Natural killer cell treated with Interleukin-12 subunit alpha and Interleukin-12 subunit beta and Interleukin-15 and Interleukin-18, amount 100 ng/mL, for 72 hours (primary cell): ENCODE results near the gene SCT. TPM values are rescaled to one million over a fixed set of nuclear protein-coding genes. Genes with fewer than 3 reads are reported as not detected.

ENCODE experiments used
- ATAC-seq, 2 donors: fragments of 150-1000 bp; cut with Tn5 transposase in 1 of 2; sonication (Bioruptor Pico), chemical (Tn5 transposase) in 1 of 2; 2 replicates each; pipeline ENCODE4 v1.10.0; 2021
- DNase-seq: peaks from one replicate; pipeline ENCODE4 v3.0.0; 2022; ENCODE audit warnings: low spot score
- H3K27ac Mint-ChIP-seq, 2 donors: 1 replicate in 1 of 2; 2 replicates in 1 of 2; pipeline ENCODE4 v1.8.0; 2022; ENCODE audit warnings: mixed read lengths in 2 of 2, mild to moderate bottlenecking in 1 of 2, moderate library complexity in 1 of 2
- H3K27me3 Mint-ChIP-seq, 2 donors: 1 replicate in 1 of 2; 2 replicates in 1 of 2; pipeline ENCODE4 v1.8.0; 2022; ENCODE audit warnings: mixed read lengths in 2 of 2
- H3K36me3 Mint-ChIP-seq: one replicate; pipeline ENCODE4 v1.8.0; 2022; ENCODE audit warnings: mixed read lengths
- H3K4me1 Mint-ChIP-seq, 2 donors: 1 replicate in 1 of 2; 2 replicates in 1 of 2; pipeline ENCODE4 v1.8.0; 2022; ENCODE audit warnings: low read depth in 2 of 2, mixed read lengths in 2 of 2, mild to moderate bottlenecking in 1 of 2
- H3K4me3 Mint-ChIP-seq: one replicate; pipeline ENCODE4 v1.8.0; 2022; ENCODE audit warnings: mixed read lengths
- H3K9me3 Mint-ChIP-seq: 2 replicates; pipeline ENCODE4 v1.8.0; 2022; ENCODE audit warnings: mixed read lengths
- total RNA-seq, 2 donors: library from RNA; stranded (reverse); gene quantifications; one replicate each; pipeline ENCODE4 v1.2.3, GENCODE V29; 2022

Gene SCT
- total RNA-seq, 2 donors from 2014 or later = not detected

DNA sequence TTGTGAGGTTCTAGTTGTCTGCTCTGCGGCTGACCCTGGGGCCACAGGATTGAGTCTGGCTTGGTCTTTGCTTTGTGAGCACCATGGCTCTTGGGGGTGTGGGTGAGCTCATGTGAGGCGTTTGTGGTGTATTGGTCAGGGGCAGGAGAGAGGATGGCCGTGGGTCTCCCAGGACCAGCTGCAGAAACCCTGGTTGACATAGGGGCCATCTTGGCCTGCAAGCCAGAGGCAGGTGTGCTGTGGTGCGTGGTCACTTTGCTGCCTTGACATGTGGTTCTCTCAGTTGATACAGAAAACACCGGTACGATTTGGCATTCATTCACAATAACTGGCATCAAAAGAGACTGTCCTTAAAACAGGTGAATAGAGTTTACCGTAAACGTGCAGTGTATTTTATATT, 39.4 kb downstream of the SCT start:
- no peak for DNase-seq
- Mint-ChIP-seq H3K4me1 (peaks cover 16 to 27% of the 10 kb centered on the region in 2 donors), H3K27me3 (no peaks in the 10 kb centered on the region), H3K4me3 (peak overlapping the region; percentile 55), H3K36me3 (peaks cover 10% of the 10 kb centered on the region), H3K27ac (peak overlapping the region; percentile 76 to 90), H3K9me3 (no peaks in the 10 kb centered on the region)
- peak in 1 of 2 donors; percentile 35 for ATAC-seq

DNA sequence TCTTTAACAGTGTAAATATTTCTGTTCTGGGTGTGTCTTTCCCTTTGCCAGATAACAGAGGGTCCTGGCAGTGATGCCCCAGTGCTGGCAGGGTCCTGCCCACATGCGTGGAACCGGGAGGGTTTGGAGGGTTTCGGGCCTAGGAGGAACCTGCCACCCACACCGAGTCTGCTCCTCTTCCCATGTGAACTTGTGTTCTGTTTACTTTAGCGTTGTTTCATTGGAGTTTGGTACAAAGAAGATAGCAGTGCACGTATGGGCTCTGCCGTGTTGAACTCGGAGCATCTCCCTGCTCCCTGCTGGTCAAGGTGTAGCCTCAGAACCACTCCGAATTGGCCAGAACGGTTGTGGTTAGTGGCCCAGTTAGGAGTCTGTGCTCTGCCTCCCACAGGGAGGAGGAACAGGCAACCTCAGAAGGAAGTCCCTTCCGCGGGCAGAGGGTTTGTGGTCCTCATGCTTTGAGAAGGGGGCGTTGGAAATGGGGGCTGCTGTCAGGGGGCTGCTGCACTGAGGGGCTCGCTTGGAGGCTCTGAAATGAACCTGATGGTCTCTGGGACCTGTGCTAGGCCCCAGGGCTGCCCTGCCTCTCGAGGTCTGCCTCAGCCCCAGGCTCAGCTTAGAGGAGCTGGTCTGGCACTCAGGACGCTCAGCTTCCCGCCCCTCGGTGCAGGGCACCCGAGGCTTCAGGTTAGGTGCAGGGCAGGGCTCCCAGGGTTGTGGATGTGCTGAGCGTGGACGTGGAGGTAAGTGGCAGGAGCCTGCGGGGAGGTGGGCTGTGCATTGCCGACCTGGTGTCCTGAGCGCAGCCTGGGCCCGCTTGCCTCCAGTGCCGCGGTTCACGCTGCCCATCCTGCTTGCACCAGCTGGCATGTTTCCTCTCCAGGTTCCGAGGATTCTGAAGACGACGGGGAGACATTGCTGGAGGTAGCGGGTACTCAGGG, 40.3 kb downstream of the SCT start:
- Mint-ChIP-seq H3K27ac (peak overlapping the region; percentile 76 to 90), H3K4me1 (peaks cover 19 to 30% of the 10 kb centered on the region in 2 donors), H3K36me3 (peaks cover 10% of the 10 kb centered on the region), H3K9me3 (no peaks in the 10 kb centered on the region), H3K27me3 (no peaks in the 10 kb centered on the region), H3K4me3 (no peak overlapping the region)
- ATAC-seq = no peak
- DNase-seq = no peak

DNA sequence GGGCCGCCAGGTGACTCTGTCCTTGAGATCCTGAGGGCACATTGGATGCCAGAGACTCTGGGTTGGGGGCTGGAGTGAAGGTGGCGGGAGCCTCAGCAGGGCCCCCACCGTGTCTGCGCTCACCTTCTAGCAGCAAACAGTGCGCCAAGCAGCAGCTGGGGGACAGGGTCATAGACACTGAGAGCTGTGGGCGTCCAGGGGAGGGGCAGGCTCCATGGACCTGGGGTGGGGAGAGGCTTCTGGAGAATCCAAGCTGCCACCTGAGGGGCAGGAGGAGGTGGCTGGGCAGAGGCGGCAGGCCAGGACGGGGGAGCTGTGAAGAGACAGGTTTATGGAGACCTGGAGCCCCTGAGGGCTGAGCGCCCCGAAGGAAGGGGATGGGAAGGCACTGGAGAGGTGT, 42.7 kb downstream of the SCT start:
- ATAC-seq (no peak), DNase-seq (no peak)
- peaks cover 5% of the 10 kb centered on the region for H3K36me3 Mint-ChIP-seq
- H3K9me3 Mint-ChIP-seq = no peaks in the 10 kb centered on the region
- H3K27ac Mint-ChIP-seq = no peak overlapping the region
- H3K4me3 Mint-ChIP-seq = no peak overlapping the region
- H3K27me3 Mint-ChIP-seq = no peaks in the 10 kb centered on the region
- peaks cover 36 to 42% of the 10 kb centered on the region in 2 donors for H3K4me1 Mint-ChIP-seq

DNA sequence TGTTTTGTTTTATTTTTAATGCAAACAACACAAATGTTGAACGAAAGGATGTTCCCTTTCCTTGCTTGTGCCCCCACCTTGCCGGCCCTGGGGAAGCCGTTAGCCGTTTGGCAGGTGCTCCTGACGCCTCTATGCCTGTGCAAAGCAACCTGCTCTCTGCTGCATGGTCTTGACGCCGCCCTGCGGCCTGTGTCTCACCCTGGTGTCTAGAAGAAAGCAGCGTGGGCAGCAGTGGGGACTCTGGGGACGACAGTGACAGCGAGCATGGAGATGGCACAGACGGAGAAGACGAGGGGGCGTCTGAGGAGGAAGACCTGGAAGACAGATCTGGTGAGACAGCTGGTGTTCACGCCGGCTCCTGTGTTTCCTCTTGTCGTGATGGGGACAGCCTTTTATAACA, 45.2 kb downstream of the SCT start:
- H3K4me1 Mint-ChIP-seq = peaks cover 38 to 43% of the 10 kb centered on the region in 2 donors
- no peaks in the 10 kb centered on the region for H3K9me3 Mint-ChIP-seq
- ATAC-seq (no peak), DNase-seq (no peak)
- no peaks in the 10 kb centered on the region for H3K27me3 Mint-ChIP-seq
- no peak overlapping the region for H3K4me3 Mint-ChIP-seq
- peak overlapping the region in 1 of 2 donors; percentile 52 for H3K27ac Mint-ChIP-seq
- H3K36me3 Mint-ChIP-seq = no peaks in the 10 kb centered on the region

DNA sequence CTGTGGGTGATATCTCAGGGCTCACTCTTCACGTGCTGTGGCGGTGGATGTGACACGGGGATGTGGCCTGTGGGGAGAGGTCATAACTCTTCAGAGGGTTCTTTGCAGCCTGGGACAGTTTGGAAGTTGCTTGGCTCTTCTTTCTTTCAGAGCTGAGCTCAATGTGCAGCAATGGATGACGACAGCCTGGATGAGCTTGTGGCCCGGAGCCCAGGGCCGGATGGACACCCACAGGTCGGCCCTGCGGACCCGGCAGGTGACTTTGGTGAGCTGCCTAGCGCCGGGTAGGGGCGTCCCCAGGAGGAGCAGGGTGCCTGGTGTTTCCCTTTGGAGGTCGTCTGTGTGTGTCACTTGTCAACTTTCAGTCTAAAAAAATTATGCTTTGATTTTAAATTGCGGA, 45.6 kb downstream of the SCT start:
- Mint-ChIP-seq H3K27me3 (no peaks in the 10 kb centered on the region), H3K36me3 (no peaks in the 10 kb centered on the region), H3K4me1 (peaks cover 36 to 41% of the 10 kb centered on the region in 2 donors), H3K27ac (peak overlapping the region in 1 of 2 donors; percentile 52), H3K4me3 (peak overlapping the region; percentile 43), H3K9me3 (no peaks in the 10 kb centered on the region)
- ATAC-seq (no peak), DNase-seq (no peak)

DNA sequence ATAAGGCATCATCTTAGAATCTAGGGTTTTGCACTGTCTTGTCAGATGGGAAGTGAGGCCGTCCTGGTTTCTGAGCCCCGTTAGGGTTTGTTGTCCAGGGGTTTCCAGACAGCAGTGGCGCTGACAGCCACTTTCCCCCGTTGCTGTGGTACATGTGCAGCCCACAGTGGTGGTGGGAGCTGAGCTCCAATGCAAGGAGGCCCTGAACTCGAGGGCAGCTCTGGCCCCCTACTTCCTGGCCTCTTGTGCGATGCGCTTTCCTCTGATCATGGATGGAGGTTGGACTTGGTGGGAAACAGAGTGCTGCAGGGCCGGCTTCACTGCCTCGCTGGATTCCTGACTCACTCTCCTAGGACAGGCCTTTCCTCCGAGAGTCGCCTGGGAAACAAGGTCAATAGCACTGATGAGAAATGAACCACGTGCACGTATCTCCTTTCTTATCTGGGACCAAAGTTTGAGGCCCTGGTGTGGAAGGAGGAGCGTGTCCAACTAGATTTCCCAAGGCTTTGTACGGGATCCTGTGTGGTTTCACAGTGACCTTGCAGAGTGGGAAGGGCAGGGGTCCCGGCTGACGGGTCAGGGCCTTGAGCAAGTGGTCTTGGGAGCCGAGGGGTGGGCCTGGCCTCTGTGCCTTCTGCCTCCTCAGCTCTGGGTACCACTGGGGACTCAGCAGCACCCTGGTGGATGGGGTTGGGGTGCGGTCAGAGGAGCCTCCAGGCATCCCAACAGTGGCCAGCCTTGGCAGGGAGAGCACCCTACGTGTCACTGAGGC, 47.0 kb downstream of the SCT start:
- Mint-ChIP-seq H3K27me3 (peaks cover 2% of the 10 kb centered on the region in 2 donors), H3K36me3 (no peaks in the 10 kb centered on the region), H3K9me3 (no peaks in the 10 kb centered on the region), H3K4me3 (no peak overlapping the region), H3K4me1 (peaks cover 33 to 40% of the 10 kb centered on the region in 2 donors), H3K27ac (no peak overlapping the region)
- ATAC-seq (no peak), DNase-seq (no peak)

DNA sequence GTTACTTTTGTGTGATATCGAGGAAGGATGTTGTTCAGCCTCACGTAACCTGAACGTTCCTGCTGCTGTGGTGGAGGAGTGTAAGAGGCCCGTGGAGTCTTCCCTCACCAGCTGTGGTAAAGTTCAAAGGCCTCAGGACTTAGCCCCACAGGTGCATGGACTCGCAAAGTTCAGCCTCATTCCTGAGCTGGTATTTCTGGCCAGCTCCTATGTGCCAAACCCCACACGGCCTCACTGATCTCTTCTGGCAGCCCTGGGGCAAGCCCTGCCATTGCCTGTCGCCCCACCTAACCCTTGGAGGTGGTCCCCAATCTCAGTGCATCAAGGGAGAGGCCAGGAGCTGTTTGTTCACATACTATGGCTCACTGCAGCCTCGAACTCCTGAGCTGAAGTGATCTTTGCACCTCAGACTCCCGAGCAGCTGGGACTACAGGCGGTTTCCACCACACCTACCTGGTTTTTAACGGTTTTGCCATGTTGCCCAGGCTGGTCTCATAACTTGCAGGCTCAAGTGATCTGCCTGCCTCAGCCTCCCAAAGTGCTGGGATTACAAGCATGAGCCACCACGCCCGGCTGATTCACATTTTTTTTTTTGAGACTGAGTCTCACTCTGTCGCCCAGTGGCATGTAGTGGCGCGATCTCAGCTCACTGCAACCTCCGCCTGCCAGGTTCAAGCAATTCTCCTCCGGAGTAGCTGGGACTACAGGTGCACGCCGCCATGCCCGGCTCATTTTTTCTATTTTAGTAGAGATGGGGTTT, 48.5 kb downstream of the SCT start:
- ATAC-seq (no peak), DNase-seq (no peak)
- Mint-ChIP-seq H3K4me1 (peaks cover 33 to 44% of the 10 kb centered on the region in 2 donors), H3K4me3 (peak overlapping the region; percentile 88), H3K9me3 (no peaks in the 10 kb centered on the region), H3K36me3 (no peaks in the 10 kb centered on the region), H3K27ac (peak overlapping the region in 1 of 2 donors; percentile 19), H3K27me3 (peaks cover 11% of the 10 kb centered on the region in 2 donors)

DNA sequence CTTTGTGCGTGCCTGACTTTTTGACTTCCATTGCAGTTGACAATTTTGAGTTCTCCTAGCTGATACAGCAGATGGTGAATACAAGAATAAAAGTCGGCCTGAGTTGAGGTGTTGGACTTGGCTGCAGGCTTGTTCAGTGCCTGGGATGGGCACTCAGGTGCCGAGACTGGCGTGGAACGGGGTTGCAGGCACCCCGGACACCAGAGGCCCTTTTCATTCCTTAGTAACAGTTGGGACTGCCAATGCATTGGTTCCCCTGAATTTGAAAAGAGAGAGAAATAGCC, 49.4 kb downstream of the SCT start:
- peaks cover 11% of the 10 kb centered on the region in 2 donors for H3K27me3 Mint-ChIP-seq
- H3K36me3 Mint-ChIP-seq = no peaks in the 10 kb centered on the region
- H3K4me1 Mint-ChIP-seq = peaks cover 33 to 44% of the 10 kb centered on the region in 2 donors
- ATAC-seq (no peak), DNase-seq (no peak)
- no peaks in the 10 kb centered on the region for H3K9me3 Mint-ChIP-seq
- peak overlapping the region; percentile 74 to 84 for H3K27ac Mint-ChIP-seq
- H3K4me3 Mint-ChIP-seq = peak overlapping the region; percentile 88

DNA sequence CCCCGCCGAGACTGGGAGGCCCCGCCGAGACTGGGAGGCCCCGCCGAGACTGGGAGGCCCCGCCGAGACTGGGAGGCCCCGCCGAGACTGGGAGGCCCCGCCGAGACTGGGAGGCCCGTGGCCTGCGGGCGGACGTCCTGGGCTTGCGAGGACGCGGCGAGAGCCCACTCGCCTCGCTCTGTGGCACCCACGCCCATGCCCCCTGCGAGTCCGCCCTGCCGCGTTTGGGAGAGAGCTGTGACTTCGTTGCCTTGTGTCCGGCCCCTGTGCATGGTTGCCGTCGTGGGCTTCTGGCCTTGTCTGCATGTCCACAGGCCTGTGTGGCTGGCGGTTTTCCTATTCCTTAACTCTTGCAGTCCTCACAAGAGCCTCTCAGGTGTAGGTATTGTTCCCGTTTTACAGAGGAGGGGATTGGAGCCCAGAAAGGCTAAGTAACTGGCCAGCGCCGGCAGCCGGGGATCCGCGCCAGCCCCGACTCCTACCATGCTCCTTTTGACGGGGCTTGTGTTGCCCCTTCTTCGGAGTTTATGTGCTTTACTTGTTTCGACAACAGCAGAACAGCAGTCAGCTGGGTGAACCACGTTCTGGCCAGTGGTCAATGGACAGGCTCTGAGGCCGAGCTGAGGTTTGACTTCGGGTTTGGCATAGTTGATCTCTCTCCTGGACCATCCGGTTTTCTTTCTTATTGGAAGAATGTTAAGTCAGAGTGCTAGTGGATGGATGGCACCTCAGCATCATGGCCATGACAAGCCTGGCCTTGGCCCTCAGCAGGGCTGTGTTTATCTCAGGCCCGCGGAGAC, 50.0 kb downstream of the SCT start:
- Mint-ChIP-seq H3K36me3 (no peaks in the 10 kb centered on the region), H3K4me3 (peak overlapping the region; percentile 88), H3K27ac (peak overlapping the region; percentile 74 to 84), H3K27me3 (peaks cover 11% of the 10 kb centered on the region in 2 donors), H3K4me1 (peaks cover 33 to 44% of the 10 kb centered on the region in 2 donors), H3K9me3 (no peaks in the 10 kb centered on the region)
- DNase-seq = no peak
- ATAC-seq = no peak

Other genes starting within 250 kb of the SCT start
- not detected for gene PKP3, start 233.0 kb downstream of the SCT start, total RNA-seq
- 10 to 100 TPM; 39.0 to 44.9 TPM for gene SIGIRR, start 212.2 kb downstream of the SCT start, total RNA-seq
- gene ANO9, start 185.2 kb downstream of the SCT start, total RNA-seq = 1 to 10 TPM; 2.4 to 6.7 TPM
- gene PTDSS2, start 176.9 kb downstream of the SCT start, total RNA-seq = 10 to 100 TPM; 20.6 to 56.9 TPM
- gene RNH1, start 119.9 kb downstream of the SCT start, total RNA-seq = 100 to 1,000 TPM in 1 of 2 donors, 10 to 100 TPM in 1; 89.2 to 113 TPM
- gene HRAS, start 91.6 kb downstream of the SCT start, total RNA-seq = 10 to 100 TPM; 33.6 to 83.5 TPM
- gene LRRC56, start 89.7 kb downstream of the SCT start, total RNA-seq = 1 to 10 TPM in 1 of 2 donors, under 1 TPM in 1; 0.98 to 1.8 TPM
- gene LMNTD2, start 66.4 kb downstream of the SCT start, total RNA-seq = 1 to 10 TPM; 1.1 to 2.1 TPM
- gene RASSF7, start 66.2 kb downstream of the SCT start, total RNA-seq = 10 to 100 TPM; 13.3 to 22.9 TPM
- gene PHRF1, start 50.7 kb downstream of the SCT start, total RNA-seq = 10 to 100 TPM; 49.2 to 85.7 TPM
- 10 to 100 TPM; 33.7 to 34.9 TPM for gene IRF7, start 11.2 kb downstream of the SCT start, total RNA-seq
- gene CDHR5, start 2.2 kb downstream of the SCT start, total RNA-seq = not detected
- gene DRD4, start 10.1 kb upstream of the SCT start, total RNA-seq = 1 to 10 TPM in 1 of 2 donors, under 1 TPM in 1; 0.48 to 1.3 TPM
- gene DEAF1, start 68.0 kb upstream of the SCT start, total RNA-seq = 10 to 100 TPM; 23.2 to 83.6 TPM
- 10 to 100 TPM; 15.3 to 20.3 TPM for gene TMEM80, start 68.6 kb upstream of the SCT start, total RNA-seq
- gene EPS8L2, start 79.0 kb upstream of the SCT start, total RNA-seq = 10 to 100 TPM in 1 of 2 donors, 1 to 10 TPM in 1; 2.9 to 13.0 TPM
- gene TALDO1, start 120.3 kb upstream of the SCT start, total RNA-seq = 100 to 1,000 TPM; 201 to 242 TPM
- gene GATD1, start 150.3 kb upstream of the SCT start, total RNA-seq = 10 to 100 TPM; 42.2 to 99.7 TPM
- 1 to 10 TPM in 1 of 2 donors, under 1 TPM in 1; 0.95 to 3.4 TPM for gene CEND1, start 162.9 kb upstream of the SCT start, total RNA-seq
- gene SLC25A22, start 171.1 kb upstream of the SCT start, total RNA-seq = 100 to 1,000 TPM in 1 of 2 donors, 10 to 100 TPM in 1; 64.3 to 125 TPM
- 10 to 100 TPM; 19.1 to 53.6 TPM for gene PIDD1, start 178.1 kb upstream of the SCT start, total RNA-seq
- 1,000 to 10,000 TPM; 1,365 to 2,718 TPM for gene RPLP2, start 182.8 kb upstream of the SCT start, total RNA-seq
- gene PNPLA2, start 191.7 kb upstream of the SCT start, total RNA-seq = 10 to 100 TPM; 69.0 to 95.0 TPM
- gene CRACR2B, start 200.7 kb upstream of the SCT start, total RNA-seq = 1 to 10 TPM; 2.6 to 2.9 TPM
- gene CD151, start 205.8 kb upstream of the SCT start, total RNA-seq = 10 to 100 TPM; 45.0 to 72.0 TPM
- gene POLR2L, start 215.3 kb upstream of the SCT start, total RNA-seq = 10 to 100 TPM; 97.4 to 97.8 TPM
- 10 to 100 TPM; 17.4 to 31.4 TPM for gene TSPAN4, start 215.7 kb upstream of the SCT start, total RNA-seq